HepG2 (cell line): ENCODE measurements around the gene SRRM2. TPM values are rescaled to one million over a fixed set of nuclear protein-coding genes. Genes with fewer than 3 reads are reported as not detected.

Experiments
- ATAC-seq: fragments of 200-7000 bp; cut with Tn5 transposase; 3 replicates; pipeline ENCODE4 v1.9.1; 2020; ENCODE audit warnings: mild to moderate bottlenecking, moderate library complexity
- BruUV-seq: library from RNA; stranded (reverse); fragments of 400-500 nt; replicated peaks from 2 replicates; lab custom pipeline; 2021; lab: Mats Ljungman, UMichigan
- CTCF ChIA-PET: fragments of 300-600 bp; formaldehyde crosslinking; extraction: SDS; loops from one replicate; lab custom pipeline; 2021; ENCODE audit warnings: low total read pairs, inconsistent platforms, low intra/inter-chr PET ratio; lab: Yijun Ruan, JAX
- POLR2A ChIA-PET: fragments of 350-600 bp; sonication (Branson Sonifier 250); formaldehyde crosslinking; loops from one replicate; lab custom pipeline; 2020; ENCODE audit warnings: antibody characterized with exemption, inconsistent platforms; lab: Yijun Ruan, JAX
- DNase-seq: peaks from one replicate; pipeline ENCODE4 v3.0.0-alpha.2; 2015; ENCODE audit warnings: low spot score
- FAIRE-seq: peaks from 3 replicates; lab custom pipeline; 2011; peaks lifted over from hg19 to GRCh38; lab: Jason Lieb, UNC
- H2AFZ ChIP-seq: one replicate; pipeline ENCODE4 v1.6.1; 2011; ENCODE audit warnings: low read length, inconsistent platforms
- H3K27ac ChIP-seq: fragments of 300-600 bp; 3 replicates; pipeline ENCODE4 v1.8.0; 2011; ENCODE audit warnings: mixed run types, mild to moderate bottlenecking, mixed read lengths, low read length, inconsistent platforms; ENCODE audit not compliant: insufficient read depth; ENCODE audit errors: extremely low read length
- H3K27me3 ChIP-seq, 2 experiments: fragments of 200-600 bp in 1 of 2; 2 replicates in 1 of 2; 3 replicates in 1 of 2; pipeline versions ENCODE4 v1.6.0 to v1.8.0; 2011; ENCODE audit warnings: low read length in 2 of 2, mild to moderate bottlenecking in 2 of 2, moderate library complexity in 2 of 2, inconsistent platforms in 1 of 2; ENCODE audit not compliant: insufficient read depth in 2 of 2, control insufficient read depth in 1 of 2
- H3K36me3 ChIP-seq, 2 experiments: fragments of 200-600 bp in 1 of 2; replicated peaks in 1 of 2; 2 replicates in 1 of 2; 3 replicates in 1 of 2; pipeline versions ENCODE4 v1.5.1 to v1.8.0; 2011; ENCODE audit warnings: low read length in 2 of 2, inconsistent platforms in 1 of 2; ENCODE audit not compliant: insufficient read depth in 2 of 2, control insufficient read depth in 1 of 2
- H3K4me1 ChIP-seq: 2 replicates; pipeline ENCODE4 v1.5.1; 2012; ENCODE audit warnings: low read length, inconsistent platforms; ENCODE audit not compliant: insufficient read depth
- H3K4me2 ChIP-seq: 2 replicates; pipeline ENCODE4 v1.6.0; 2011; ENCODE audit warnings: low read depth, low read length, inconsistent platforms
- H3K4me3 ChIP-seq, 3 experiments: fragments of 200-600 bp in 1 of 3; sonication (generic), shearing (Covaris generic) in 1 of 3; replicated peaks in 1 of 3; 2 replicates each; pipeline ENCODE4 v1.5.1; 2011 to 2016; ENCODE audit warnings: low read length in 3 of 3, inconsistent platforms in 2 of 3, low read depth in 2 of 3, mild to moderate bottlenecking in 2 of 3, control low read depth in 1 of 3, mixed read lengths in 1 of 3; ENCODE audit not compliant: insufficient read depth in 1 of 3
- H3K79me2 ChIP-seq: one replicate; pipeline ENCODE4 v1.6.1; 2011; ENCODE audit warnings: low read length, inconsistent platforms; ENCODE audit not compliant: insufficient read depth
- H3K9ac ChIP-seq: 2 replicates; pipeline ENCODE4 v1.6.0; 2011; ENCODE audit warnings: mild to moderate bottlenecking, low read depth, low read length, inconsistent platforms; ENCODE audit not compliant: insufficient read depth
- H3K9me3 ChIP-seq: 2 replicates; pipeline ENCODE4 v1.5.1; 2012; ENCODE audit warnings: mild to moderate bottlenecking, low read length
- H4K20me1 ChIP-seq: 2 replicates; pipeline ENCODE4 v1.6.0; 2011; ENCODE audit warnings: inconsistent platforms, mild to moderate bottlenecking, low read length, moderate library complexity; ENCODE audit not compliant: insufficient read depth
- AGO2 ChIP-seq: fragments of 200-400 bp; formaldehyde crosslinking; optimal IDR thresholded peaks from 2 replicates; pipeline ENCODE3; 2017; ENCODE audit warnings: mild to moderate bottlenecking, low read depth, low read length, moderate library complexity
- CC2D1A ChIP-seq: sonication (generic); formaldehyde crosslinking; IDR thresholded peaks from 2 replicates; pipeline ENCODE4 v1.8.1; 2023; ENCODE audit warnings: mild to moderate bottlenecking, missing genetic modification reagents
- E2F2 ChIP-seq: sonication (generic); formaldehyde crosslinking; IDR thresholded peaks from 2 replicates; pipeline ENCODE4 v1.4.0; 2020; ENCODE audit warnings: missing genetic modification reagents, borderline replicate concordance
- GABPB1 ChIP-seq: IDR thresholded peaks from 2 replicates; pipeline ENCODE4 v1.6.1; 2016; ENCODE audit warnings: mild to moderate bottlenecking, missing genetic modification reagents, moderate library complexity, missing compliant biosample characterization
- HCFC1 ChIP-seq: fragments of 150-350 bp; IDR thresholded peaks from 2 replicates; pipeline ENCODE4 v1.6.1; 2014; ENCODE audit warnings: low read depth, low read length
- PPARG ChIP-seq: conservative IDR thresholded peaks from 2 replicates; pipeline ENCODE4 v1.6.1; 2016; ENCODE audit warnings: missing biosample characterization, missing genetic modification reagents
- ZBTB1 ChIP-seq: sonication (generic); formaldehyde crosslinking; IDR thresholded peaks from 2 replicates; pipeline ENCODE4 v1.4.0; 2020; ENCODE audit warnings: missing genetic modification reagents, borderline replicate concordance
- ZNF800 ChIP-seq: sonication (generic); formaldehyde crosslinking; IDR thresholded peaks from 2 replicates; pipeline ENCODE4 v1.4.0; 2020; ENCODE audit warnings: missing genetic modification reagents
- WGBS: methylation state at CpG from one replicate; pipeline ENCODE4 v1.1.6; 2017; ENCODE audit warnings: low lambda C conversion rate; 5-methylcytosine and 5-hydroxymethylcytosine counted together
- in situ Hi-C: cut with HindIII; loops from 2 replicates; pipeline ENCODE4 v1.10.0; 2017; ENCODE audit warnings: low pct_unique_long_range_greater_than_20kb; ENCODE audit not compliant: extremely low pct_ligation_motif_present
- intact Hi-C: fragments of 100-400 bp; cut with micrococcal nuclease; formaldehyde crosslinking; loops from one replicate; pipeline ENCODE4 v1.10.0; 2022; ENCODE audit not compliant: unreplicated experiment
- polyA plus RNA-seq, 8 experiments: library from polyadenylated mRNA; depleted of rRNA in 3 of 8; stranded (reverse) in 7 of 8; unstranded in 1 of 8; fragments of >200 nt; fragmentation: Illumina TruSeq in 4 of 8; extraction: Trizol in 4 of 8; gene quantifications; 2 replicates each; pipeline versions ENCODE4 v1.2.1 to v1.2.3, GENCODE V29; 2011 to 2016; ENCODE audit warnings: low read depth in 4 of 8, missing spikeins in 1 of 8, mixed read lengths in 1 of 8; ENCODE audit not compliant: insufficient read depth in 1 of 8
- total RNA-seq, 5 experiments: library from RNA; depleted of rRNA; stranded (reverse); fragments of >200 nt; fragmentation: Illumina TruSeq; extraction: Trizol; gene quantifications; 2 replicates each; pipeline ENCODE4 v1.2.3, GENCODE V29; 2016; ENCODE audit warnings: low read depth in 1 of 5
- TF ChIP-seq, protein P1 (sequence below): sonication (generic); formaldehyde crosslinking; IDR thresholded peaks from 2 replicates; pipeline ENCODE4 v1.5.1; 2020; ENCODE audit warnings: mild to moderate bottlenecking, missing genetic modification reagents, moderate library complexity
- TF ChIP-seq, protein P2 (sequence below): sonication (generic); formaldehyde crosslinking; IDR thresholded peaks from 2 replicates; pipeline ENCODE4 v1.9.0; 2022; ENCODE audit warnings: low read depth, missing genetic modification reagents

Gene SRRM2
- total and polyA plus RNA-seq, 2 of the 13 experiments (the other 11 are each of a cell fraction or from before 2014, with no cell fraction given): 50.4 to 112 TPM

DNA sequence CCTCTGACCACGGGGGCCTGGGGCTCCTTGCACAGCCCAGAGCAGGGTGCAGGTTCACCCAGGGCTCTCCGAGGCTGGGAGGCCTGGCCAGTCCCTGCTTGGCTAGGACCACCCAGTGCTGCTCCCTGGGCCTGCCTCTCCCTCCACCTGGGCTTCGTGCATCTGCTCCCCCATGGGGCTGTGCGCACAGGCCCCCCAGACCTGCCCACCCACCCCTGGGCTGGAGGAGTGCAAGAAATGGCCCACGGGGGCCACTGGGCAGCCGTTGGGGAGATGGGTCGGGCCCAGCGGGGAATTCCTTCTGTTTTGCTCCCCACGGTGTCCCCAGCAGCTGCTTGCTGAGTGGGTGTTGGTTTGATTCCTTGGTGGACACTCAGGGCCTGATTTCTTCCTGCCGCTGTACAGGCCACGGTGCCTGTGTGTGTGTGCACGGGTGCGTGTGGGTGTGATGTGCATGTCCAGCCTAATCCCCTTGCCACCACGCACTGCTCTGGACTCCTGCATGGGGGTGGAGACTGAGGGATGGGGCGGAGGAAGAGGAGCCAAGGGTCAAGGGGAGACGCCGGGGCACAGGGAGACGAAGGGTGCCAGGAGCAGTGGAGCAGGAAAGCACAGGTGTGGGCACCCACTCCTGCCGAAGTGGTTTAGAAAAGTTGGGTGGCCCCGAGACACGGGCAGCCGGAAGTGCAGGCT, 40.9 kb upstream of the SRRM2 start:
- in situ Hi-C loops: no loop called here
- intact Hi-C loops: no loop called here
- whole genome bisulfite sequencing: 13% methylated on average over 8 of the region's 22 CpGs
- Histone ChIP-seq H3K79me2 (no peaks in the 10 kb centered on the region), H3K9me3 (no peaks in the 10 kb centered on the region), H2AFZ (no peak overlapping the region), H3K36me3 (peaks cover 8 to 16% of the 10 kb centered on the region in 2 experiments; a peak in 3 of 5 replicates), H3K4me3 (peak overlapping the region in 2 of 3 experiments; percentile 23 to 46; a peak in 4 of 6 replicates), H4K20me1 (no peaks in the 10 kb centered on the region), H3K27me3 (peaks cover 5 to 35% of the 10 kb centered on the region in 2 experiments), H3K9ac (0 out of 2 replicates have a peak overlapping the region, but pooled peaks have one; percentile 13), H3K4me1 (no peaks in the 10 kb centered on the region), H3K27ac (no peak overlapping the region), H3K4me2 (peak overlapping the region; percentile 59)
- ATAC-seq (peak; percentile 25), DNase-seq (no peak), FAIRE-seq (no peak)
- TF ChIP-seq ZBTB1 (CRISPR knock-in tag) (no peak), ZNF800 (CRISPR knock-in tag) (no peak), PPARG (CRISPR knock-in tag) (no peak), HCFC1 (no peak), E2F2 (CRISPR knock-in tag) (no peak), CC2D1A (CRISPR knock-in tag) (no peak), GABPB1 (CRISPR knock-in tag) (peak; percentile 43; the same call in 1 of the 2 replicates), AGO2 (peak; percentile 77)
- TF ChIP-seq, protein P1, sequence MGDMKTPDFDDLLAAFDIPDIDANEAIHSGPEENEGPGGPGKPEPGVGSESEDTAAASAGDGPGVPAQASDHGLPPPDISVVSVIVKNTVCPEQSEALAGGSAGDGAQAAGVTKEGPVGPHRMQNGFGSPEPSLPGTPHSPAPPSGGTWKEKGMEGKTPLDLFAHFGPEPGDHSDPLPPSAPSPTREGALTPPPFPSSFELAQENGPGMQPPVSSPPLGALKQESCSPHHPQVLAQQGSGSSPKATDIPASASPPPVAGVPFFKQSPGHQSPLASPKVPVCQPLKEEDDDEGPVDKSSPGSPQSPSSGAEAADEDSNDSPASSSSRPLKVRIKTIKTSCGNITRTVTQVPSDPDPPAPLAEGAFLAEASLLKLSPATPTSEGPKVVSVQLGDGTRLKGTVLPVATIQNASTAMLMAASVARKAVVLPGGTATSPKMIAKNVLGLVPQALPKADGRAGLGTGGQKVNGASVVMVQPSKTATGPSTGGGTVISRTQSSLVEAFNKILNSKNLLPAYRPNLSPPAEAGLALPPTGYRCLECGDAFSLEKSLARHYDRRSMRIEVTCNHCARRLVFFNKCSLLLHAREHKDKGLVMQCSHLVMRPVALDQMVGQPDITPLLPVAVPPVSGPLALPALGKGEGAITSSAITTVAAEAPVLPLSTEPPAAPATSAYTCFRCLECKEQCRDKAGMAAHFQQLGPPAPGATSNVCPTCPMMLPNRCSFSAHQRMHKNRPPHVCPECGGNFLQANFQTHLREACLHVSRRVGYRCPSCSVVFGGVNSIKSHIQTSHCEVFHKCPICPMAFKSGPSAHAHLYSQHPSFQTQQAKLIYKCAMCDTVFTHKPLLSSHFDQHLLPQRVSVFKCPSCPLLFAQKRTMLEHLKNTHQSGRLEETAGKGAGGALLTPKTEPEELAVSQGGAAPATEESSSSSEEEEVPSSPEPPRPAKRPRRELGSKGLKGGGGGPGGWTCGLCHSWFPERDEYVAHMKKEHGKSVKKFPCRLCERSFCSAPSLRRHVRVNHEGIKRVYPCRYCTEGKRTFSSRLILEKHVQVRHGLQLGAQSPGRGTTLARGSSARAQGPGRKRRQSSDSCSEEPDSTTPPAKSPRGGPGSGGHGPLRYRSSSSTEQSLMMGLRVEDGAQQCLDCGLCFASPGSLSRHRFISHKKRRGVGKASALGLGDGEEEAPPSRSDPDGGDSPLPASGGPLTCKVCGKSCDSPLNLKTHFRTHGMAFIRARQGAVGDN: peak; percentile 47
- TF ChIP-seq, protein P2, sequence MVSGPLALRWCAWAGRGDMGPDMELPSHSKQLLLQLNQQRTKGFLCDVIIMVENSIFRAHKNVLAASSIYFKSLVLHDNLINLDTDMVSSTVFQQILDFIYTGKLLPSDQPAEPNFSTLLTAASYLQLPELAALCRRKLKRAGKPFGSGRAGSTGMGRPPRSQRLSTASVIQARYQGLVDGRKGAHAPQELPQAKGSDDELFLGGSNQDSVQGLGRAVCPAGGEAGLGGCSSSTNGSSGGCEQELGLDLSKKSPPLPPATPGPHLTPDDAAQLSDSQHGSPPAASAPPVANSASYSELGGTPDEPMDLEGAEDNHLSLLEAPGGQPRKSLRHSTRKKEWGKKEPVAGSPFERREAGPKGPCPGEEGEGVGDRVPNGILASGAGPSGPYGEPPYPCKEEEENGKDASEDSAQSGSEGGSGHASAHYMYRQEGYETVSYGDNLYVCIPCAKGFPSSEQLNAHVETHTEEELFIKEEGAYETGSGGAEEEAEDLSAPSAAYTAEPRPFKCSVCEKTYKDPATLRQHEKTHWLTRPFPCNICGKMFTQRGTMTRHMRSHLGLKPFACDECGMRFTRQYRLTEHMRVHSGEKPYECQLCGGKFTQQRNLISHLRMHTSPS (CRISPR knock-in tag): 0 out of 2 replicates have a peak, but pooled peaks have one; percentile 29
- no TSS peak for BruUV-seq
- ChIA-PET CTCF (no interaction called here), POLR2A (interaction anchor here (1.1 kb wide), 1 partner anchor 29 kb away, joined by 4 read pairs; the partner anchor contains the start of gene KCTD5)
